Chondrocyte (in vitro differentiated cells): Measurements from ENCODE around the gene ELMOD1. TPM values are rescaled to one million over a fixed set of nuclear protein-coding genes. Genes with fewer than 3 reads are reported as not detected.
"Not testable (repeated sequence)": the region's sequence is repeated elsewhere in the genome, so short reads cannot be mapped to it uniquely, and the experiment has no call there.

Experiments
- DNase-seq: peaks from one replicate; pipeline ENCODE4 v3.0.0; 2021; ENCODE audit warnings: mixed read lengths, low spot score
- H3K27ac Mint-ChIP-seq: one replicate; pipeline ENCODE4 v1.8.0; 2021; ENCODE audit warnings: mild to moderate bottlenecking, moderate library complexity, mixed read lengths; ENCODE audit not compliant: unreplicated experiment
- H3K27me3 Mint-ChIP-seq: 2 replicates; pipeline ENCODE4 v1.8.0; 2021; ENCODE audit warnings: low read depth, mixed read lengths
- H3K36me3 Mint-ChIP-seq: 2 replicates; pipeline ENCODE4 v1.8.0; 2021; ENCODE audit warnings: low read depth, mixed read lengths
- H3K4me1 Mint-ChIP-seq: 2 replicates; pipeline ENCODE4 v1.8.0; 2021; ENCODE audit warnings: low read depth, mild to moderate bottlenecking, mixed read lengths
- H3K4me3 Mint-ChIP-seq: one replicate; pipeline ENCODE4 v1.8.0; 2021; ENCODE audit warnings: mild to moderate bottlenecking, moderate library complexity, mixed read lengths; ENCODE audit not compliant: unreplicated experiment
- H3K9me3 Mint-ChIP-seq: 2 replicates; pipeline ENCODE4 v1.8.0; 2021; ENCODE audit warnings: low read depth, mixed read lengths
- total RNA-seq: library from RNA; stranded (reverse); gene quantifications from 3 replicates; pipeline ENCODE4 v1.2.1, GENCODE V29; 2021
- TF ChIP-seq, protein P1 (sequence below): fragments of 200-600 bp; sonication (generic); IDR thresholded peaks from 2 replicates; pipeline ENCODE4 v1.5.0; 2021; ENCODE audit warnings: antibody characterized with exemption, mild to moderate bottlenecking, moderate library complexity

Gene ELMOD1
- total RNA-seq, 1 donor from 2014 or later = 0.15 TPM

DNA sequence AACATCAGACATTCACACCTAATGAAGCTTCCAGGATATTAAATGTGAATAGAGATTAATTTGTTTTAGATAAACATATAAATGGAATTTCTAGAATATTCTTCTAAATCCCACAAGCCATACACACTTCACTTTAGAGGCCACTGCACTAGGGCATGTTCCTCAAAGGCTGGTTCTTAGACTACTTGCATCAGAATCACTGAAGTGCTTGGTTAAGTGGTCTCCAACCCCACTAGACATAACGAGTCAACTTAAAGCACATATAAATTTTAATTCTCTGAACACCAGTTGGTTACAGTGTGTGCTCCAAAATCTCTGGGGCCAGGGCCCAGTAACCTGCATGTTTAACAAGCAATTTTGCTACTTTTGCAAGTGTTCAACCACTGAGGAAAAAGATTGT is 17.5 kb upstream of the ELMOD1 start:
- H3K27ac Mint-ChIP-seq = no peak overlapping the region
- peaks cover 11% of the 10 kb centered on the region for H3K27me3 Mint-ChIP-seq
- TF ChIP-seq, protein P1, sequence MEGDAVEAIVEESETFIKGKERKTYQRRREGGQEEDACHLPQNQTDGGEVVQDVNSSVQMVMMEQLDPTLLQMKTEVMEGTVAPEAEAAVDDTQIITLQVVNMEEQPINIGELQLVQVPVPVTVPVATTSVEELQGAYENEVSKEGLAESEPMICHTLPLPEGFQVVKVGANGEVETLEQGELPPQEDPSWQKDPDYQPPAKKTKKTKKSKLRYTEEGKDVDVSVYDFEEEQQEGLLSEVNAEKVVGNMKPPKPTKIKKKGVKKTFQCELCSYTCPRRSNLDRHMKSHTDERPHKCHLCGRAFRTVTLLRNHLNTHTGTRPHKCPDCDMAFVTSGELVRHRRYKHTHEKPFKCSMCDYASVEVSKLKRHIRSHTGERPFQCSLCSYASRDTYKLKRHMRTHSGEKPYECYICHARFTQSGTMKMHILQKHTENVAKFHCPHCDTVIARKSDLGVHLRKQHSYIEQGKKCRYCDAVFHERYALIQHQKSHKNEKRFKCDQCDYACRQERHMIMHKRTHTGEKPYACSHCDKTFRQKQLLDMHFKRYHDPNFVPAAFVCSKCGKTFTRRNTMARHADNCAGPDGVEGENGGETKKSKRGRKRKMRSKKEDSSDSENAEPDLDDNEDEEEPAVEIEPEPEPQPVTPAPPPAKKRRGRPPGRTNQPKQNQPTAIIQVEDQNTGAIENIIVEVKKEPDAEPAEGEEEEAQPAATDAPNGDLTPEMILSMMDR = no peak
- H3K4me1 Mint-ChIP-seq = peaks cover 4% of the 10 kb centered on the region
- no peak overlapping the region for H3K4me3 Mint-ChIP-seq
- H3K36me3 Mint-ChIP-seq = no peaks in the 10 kb centered on the region
- H3K9me3 Mint-ChIP-seq = no peaks in the 10 kb centered on the region
- no peak for DNase-seq

DNA sequence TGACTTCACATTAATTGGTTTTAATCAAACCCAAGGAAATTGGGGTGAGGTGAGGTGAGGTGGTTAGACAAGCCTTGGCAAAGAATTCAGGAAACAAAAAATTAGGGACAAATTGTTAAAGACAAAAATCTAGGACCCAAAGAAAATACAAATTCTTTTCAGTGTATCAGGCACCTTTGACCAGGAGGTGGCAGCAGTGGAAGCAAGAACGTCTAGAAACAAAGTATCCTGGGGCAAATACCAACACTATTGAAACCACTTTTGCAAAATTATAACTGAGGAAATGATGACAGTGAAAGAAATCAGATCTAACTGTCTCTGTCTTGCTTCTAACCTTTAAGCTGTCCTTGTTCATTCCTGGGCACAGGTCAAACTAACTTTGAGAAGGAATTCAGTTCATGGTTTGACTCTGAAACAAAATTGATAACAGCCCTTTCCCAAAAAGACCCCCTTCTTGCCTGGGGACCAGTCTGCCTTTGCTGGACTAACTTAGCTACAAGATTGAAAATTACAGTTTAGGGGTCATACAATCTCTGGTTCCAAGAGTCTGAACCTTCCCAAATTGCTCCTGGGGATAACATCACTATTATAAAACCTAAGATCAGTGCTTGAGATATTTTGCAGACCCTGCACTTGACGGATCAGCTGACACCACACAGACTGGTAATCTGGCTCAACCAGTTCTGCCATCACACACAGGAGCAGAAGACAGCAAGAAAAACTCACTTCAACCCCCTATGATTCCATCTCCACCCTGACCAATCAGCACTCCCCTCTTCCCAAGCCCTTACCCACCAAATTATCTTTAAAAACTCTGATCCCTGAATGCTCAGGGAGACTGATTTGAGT is 14.2 kb upstream of the ELMOD1 start:
- not testable (repeated sequence) for H3K4me1 Mint-ChIP-seq, H3K9me3 Mint-ChIP-seq, H3K4me3 Mint-ChIP-seq, H3K27ac Mint-ChIP-seq, DNase-seq, H3K36me3 Mint-ChIP-seq
- H3K27me3 Mint-ChIP-seq = peaks cover 14% of the 10 kb centered on the region
- TF ChIP-seq, protein P1 = peak; percentile 89

DNA sequence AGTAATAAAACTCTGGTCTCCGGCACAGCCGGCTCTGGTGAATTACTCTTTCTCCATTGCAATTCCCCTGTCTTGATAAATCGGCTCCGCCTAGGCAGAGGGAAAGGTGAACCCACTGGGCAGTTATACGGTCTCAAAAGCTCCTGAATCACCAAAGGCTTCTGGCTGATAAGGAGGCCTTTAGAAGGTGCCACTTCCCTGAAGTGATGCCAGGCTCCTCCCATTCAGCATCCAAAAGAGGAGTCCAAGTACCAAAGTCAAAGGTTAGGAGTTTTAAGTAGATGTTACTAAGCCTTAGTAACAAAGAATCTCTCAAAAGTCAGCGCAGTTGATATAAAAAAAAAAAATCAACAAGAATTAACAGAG is 13.6 kb upstream of the ELMOD1 start:
- Mint-ChIP-seq H3K4me1 (peaks cover 4% of the 10 kb centered on the region), H3K27me3 (peaks cover 12% of the 10 kb centered on the region), H3K36me3 (no peaks in the 10 kb centered on the region), H3K4me3 (no peak overlapping the region), H3K27ac (no peak overlapping the region), H3K9me3 (peaks cover 5% of the 10 kb centered on the region)
- TF ChIP-seq, protein P1 = no peak
- no peak for DNase-seq

DNA sequence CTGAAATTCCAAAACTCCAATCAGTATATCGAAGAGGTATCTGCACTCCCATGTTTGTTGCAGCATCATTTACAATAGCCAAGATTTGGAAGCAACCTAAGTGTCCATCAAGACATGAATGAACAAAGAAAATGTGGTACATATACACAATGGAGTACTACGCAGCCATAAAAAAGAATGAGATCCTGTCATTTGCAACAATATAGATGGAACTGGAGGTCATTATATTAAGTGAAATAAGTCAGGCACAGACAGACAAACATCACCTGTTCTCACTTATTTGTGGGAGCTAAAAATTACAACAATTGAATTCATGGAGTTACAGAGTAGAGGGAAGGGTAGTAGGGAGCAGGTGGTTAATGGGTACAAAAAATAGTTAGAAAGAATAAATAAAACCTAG is 11.8 kb upstream of the ELMOD1 start:
- DNase-seq, H3K9me3 Mint-ChIP-seq, H3K4me3 Mint-ChIP-seq, H3K4me1 Mint-ChIP-seq, H3K36me3 Mint-ChIP-seq, H3K27ac Mint-ChIP-seq: not testable (repeated sequence)
- peaks cover 11% of the 10 kb centered on the region for H3K27me3 Mint-ChIP-seq

DNA sequence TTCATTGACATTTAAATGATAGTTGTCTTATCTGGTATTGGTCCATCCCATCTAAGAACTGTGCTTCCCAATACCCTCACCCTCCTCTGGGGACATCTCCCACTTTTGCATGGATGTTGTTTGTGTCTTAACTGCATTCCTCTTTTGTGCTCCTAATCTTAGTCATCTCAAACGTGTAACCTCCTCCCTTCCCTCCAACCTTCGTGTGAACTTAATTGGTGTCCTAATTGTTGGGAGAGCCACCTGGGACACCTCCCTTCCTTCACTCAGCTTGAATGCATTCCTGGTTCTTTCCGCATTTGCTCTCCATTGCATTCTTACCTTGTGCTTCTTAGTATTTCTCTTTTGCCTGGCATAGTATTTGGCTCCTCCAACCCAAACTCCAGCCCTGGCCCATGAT is 9.8 kb upstream of the ELMOD1 start:
- no peak overlapping the region for H3K27ac Mint-ChIP-seq
- no peak for DNase-seq
- H3K9me3 Mint-ChIP-seq = peaks cover 5% of the 10 kb centered on the region
- H3K4me3 Mint-ChIP-seq = no peak overlapping the region
- TF ChIP-seq, protein P1 = no peak
- peaks cover 14% of the 10 kb centered on the region for H3K27me3 Mint-ChIP-seq
- H3K4me1 Mint-ChIP-seq = peaks cover 4% of the 10 kb centered on the region
- H3K36me3 Mint-ChIP-seq = no peaks in the 10 kb centered on the region
